Measurements from ENCODE around the gene HOXD9.

GRCh38 chr2:176076063-176076462 lies 46.5 kb upstream of the HOXD9 start:
- TF ChIP-seq CTCF (IDR thresholded peaks at IDR 0.05) (no peak), RORB (CRISPR knock-in tag; IDR thresholded peaks at IDR 0.05) (no peak), ZNF512 (CRISPR knock-in tag; IDR thresholded peaks at IDR 0.05; ENCODE audit: borderline replicate concordance) (no peak), E2F4 (CRISPR knock-in tag; IDR thresholded peaks at IDR 0.05; ENCODE audit: borderline replicate concordance, low read depth) (no peak), ZNF138 (CRISPR knock-in tag; conservative IDR thresholded peaks at IDR 0.05) (no peak), NFYB (CRISPR knock-in tag; conservative IDR thresholded peaks at IDR 0.05; ENCODE audit: low read depth) (no peak), FOXP1 (CRISPR knock-in tag; IDR thresholded peaks at IDR 0.05; ENCODE audit: borderline replicate concordance) (no peak), NR3C1 (CRISPR knock-in tag; conservative IDR thresholded peaks at IDR 0.05; ENCODE audit: low read depth) (no peak), IRF1 (CRISPR knock-in tag; IDR thresholded peaks at IDR 0.05) (no peak), KAT7 (CRISPR knock-in tag; IDR thresholded peaks at IDR 0.05; ENCODE audit: borderline replicate concordance) (no peak), TEAD1 (CRISPR knock-in tag; IDR thresholded peaks at IDR 0.05) (no peak), ZNF423 (CRISPR knock-in tag; IDR thresholded peaks at IDR 0.05) (no peak), CREM (CRISPR knock-in tag; IDR thresholded peaks at IDR 0.05) (no peak)

Measured in WTC11 (cell line).